ENCODE results near the gene ATP1B1.

ATP1B1 gene

DNA sequence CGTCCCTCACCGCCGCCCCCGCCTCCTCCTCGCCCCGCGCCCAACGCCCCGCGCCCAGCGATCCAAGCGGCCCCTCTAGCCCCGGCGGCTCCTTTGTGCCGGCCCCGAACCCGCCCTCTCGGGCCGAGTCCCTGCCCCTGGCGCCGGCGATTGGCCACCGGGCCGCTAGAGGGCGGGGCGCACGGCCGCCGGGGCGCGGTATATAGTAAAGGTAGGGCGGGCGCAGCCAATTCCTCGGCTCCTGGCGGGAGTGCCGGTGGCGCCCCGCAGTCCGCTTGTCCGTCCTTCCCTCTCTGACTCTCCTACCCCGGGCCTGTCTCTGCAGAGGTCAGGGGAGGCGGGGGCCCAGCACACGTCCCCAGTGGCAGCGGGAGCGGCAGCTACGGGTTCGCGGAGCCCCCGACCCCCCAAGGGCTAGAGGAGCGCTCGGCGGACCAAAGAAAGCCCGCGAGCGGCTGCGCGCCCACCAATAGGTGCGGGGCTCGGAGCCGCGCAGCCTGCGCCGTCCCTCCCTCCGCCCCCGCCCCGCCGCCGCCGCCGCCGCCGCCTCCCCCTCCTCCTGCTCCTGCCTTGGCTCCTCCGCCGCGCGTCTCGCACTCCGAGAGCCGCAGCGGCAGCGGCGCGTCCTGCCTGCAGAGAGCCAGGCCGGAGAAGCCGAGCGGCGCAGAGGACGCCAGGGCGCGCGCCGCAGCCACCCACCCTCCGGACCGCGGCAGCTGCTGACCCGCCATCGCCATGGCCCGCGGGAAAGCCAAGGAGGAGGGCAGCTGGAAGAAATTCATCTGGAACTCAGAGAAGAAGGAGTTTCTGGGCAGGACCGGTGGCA, at the start of gene ATP1B1:
Gene ATP1B1 (plus strand): TSS at position 596 of the 826 bp plus-strand sequence. CDS start 140 bp downstream, at position 736.
- peak; percentile 85 to 88 for DNase-seq

DNA sequence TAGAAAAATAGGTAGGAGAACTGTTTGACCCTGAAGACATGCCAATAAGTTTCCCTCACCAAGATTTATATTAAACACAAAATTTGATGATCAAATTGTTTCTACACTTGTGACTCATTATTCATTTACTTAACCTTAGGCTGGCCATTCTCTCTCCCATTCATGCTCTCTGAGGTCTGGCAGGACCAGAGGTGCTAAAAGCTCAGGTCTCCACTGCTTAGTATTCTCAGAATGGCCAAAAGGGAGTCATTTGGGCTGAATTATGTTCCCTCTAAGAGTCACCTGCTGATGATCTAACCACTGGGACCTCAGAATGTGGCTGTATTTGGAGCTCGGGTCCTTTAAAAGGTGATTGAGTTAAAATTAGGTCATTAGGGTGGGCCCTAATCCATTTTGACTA, 47.1 kb upstream of the ATP1B1 start:
- no peak for DNase-seq

DNA sequence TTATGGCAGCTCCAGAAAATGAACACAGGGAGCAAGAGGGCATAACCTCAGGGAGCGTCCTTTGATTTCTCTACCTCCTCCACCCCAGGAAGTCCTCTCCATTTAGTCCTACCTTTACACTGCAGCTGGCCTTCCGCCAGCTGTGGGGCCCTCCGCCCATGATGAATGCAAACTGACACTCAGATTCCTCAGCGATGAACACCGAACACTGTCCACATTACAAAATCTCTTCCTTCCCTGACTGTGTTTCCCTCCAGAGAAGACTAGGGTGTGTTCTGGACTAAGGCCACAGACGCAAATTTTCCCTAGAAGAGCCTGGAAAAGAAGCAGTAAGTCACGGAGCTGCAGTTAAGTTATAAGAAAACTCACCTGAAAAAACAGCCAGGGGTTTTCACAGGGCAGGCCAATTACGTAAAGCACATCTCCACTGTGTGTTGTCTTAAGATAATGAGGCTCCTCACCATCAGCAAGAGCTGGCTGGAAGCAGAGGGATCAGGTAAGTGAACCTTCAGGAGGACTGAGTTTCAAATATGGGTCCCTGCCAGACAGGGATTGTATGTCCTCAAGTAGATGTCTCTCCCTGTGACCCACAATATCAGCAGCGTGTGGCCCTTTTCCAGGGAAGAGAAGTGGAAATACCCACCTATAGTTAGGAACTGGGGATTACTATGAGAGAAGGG, 46.3 kb upstream of the ATP1B1 start:
- DNase-seq: no peak

DNA sequence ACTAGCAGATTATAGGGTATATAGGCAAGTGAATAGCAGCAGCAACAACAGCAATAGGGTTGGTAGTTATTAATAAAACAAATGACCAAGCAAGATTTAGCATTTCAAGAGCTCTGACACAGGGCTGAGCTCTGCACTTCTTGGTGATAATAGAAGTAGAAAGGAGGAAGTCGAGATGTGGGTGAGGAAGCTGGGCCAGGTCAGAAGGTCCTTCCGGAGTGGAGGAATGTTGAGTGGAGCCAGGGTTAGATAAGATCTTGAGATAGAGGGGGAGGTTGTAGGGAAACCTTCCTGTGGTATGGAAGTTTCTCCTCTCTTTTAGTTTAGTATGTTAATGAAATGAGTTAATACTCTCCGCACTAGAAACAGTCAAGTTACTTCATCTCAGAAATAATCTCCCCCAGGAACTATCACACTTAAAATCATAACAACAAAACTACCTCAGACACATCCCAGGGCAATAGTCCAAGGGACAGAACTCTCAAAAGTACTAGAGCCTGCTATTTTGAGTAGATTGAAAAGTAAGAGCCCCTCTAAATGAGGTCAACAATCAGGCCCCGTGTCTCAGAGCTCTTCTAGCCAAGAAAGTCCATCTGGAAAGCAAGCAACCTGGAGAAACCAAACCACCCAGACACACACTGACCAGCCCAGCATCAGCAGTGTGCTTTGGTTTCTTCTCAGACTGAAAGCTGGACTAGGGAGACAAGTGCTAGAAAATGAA, 45.4 kb upstream of the ATP1B1 start:
- DNase-seq: no peak

DNA sequence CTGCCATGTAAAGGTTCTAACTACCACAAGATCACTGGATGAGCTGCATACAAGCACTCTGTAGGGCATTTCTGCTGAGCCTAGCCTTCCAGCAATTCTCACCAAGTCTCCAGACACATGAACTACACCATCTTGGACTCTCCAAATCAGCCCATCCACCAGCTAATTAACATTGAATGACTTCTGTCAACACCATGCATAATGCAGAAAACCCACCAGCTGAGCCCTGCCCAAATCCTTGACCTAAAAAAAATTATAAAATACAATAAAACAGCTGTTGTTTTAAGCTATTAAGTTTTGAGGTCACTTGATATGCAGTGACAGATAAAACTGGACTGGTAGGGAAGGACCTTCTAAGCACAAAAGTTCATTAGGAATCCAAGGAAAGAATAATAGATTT, 44.3 kb upstream of the ATP1B1 start:
- no peak for DNase-seq

DNA sequence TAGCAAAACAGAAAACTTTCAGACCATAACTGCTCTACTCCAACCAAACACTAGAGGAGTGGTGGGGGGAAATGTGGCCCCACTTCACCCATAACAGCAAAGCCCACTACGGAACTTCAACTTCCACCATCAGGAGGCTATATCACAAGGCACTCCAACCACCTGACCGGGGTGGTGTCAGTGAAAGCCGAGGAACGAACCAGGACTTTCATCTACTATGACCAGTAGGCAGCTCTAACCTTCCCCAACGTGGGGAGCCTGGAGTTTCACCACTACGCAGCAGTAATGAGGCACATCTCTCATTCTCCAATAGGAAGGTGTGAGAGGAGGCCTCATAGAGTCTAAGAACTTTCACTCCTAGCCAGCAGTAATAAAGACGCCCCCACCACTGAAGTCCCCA, 42.4 kb upstream of the ATP1B1 start:
- no peak for DNase-seq

DNA sequence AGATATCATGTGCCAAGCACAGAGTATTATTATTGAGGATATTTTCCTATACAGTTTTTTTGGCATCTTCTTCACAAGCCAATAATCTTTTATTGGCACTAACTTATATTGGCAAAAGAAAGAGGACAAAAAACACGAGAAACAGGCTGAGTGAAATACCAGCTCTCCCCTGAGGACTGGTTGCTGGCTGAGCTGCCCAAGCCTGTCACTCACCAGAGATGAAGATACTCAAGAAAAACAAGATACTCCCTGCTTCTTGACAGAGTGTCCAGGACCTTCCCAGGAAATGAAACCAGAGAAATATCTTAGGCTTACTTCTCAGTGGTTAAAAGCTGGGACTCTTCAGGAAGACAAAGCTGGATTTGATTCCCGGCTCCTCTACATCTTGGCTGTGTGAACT, 35.9 kb upstream of the ATP1B1 start:
- DNase-seq: no peak

DNA sequence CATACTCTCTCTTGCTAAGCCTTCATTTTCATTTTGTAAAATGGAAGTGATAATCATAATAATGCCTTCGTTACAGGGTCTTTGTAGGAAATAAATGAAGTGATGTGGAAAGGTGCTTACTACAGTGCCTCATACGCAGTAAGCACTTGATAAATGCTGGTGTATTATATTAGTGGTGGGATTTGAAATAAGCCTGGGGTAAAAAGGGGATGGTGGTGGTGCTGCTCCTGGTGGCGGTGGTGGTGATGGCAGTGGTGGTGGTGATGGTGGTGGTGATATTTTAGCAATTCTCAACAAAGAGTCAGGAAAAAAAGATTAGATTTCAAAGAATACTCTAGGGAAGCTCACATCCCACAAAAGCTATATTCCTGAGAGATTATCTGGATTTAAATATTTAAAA, 35.5 kb upstream of the ATP1B1 start:
- no peak for DNase-seq

DNA sequence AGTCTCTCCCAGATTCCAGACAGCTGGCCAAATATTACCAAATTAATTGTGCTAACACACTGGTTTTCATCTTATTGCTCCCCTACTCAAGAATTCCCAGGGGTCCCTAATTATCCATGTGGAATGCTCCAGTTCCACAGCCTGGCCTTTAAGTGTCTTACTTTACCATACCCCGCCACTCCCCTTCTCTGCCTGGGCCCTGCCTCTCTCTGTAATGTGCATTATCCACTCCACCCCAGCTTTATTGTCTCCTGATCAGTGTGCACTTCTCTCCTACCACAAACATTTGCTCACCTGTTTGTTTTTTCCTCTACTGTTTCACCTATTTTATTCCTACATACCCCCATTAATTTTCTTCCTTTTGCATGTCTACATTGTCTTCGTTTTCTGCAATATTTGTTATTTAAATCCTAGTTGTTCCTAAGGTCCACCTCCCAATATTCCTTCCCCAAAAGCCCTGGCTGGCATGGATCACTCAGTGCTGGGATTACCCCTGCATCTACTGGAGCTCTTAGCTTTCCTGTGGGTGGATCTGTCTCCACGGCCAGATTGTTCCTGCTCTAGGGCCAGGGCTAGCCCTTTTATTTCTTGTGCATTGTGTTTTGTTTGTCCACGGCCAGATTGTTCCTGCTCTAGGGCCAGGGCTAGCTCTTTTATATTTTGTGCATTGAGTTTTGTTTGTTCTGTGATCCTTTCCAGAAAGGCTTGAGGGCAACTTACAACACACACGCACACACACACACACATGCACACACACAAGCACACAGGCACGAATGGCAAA, 33.4 kb upstream of the ATP1B1 start:
- peak in 1 of 2 experiments; percentile 4 for DNase-seq

DNA sequence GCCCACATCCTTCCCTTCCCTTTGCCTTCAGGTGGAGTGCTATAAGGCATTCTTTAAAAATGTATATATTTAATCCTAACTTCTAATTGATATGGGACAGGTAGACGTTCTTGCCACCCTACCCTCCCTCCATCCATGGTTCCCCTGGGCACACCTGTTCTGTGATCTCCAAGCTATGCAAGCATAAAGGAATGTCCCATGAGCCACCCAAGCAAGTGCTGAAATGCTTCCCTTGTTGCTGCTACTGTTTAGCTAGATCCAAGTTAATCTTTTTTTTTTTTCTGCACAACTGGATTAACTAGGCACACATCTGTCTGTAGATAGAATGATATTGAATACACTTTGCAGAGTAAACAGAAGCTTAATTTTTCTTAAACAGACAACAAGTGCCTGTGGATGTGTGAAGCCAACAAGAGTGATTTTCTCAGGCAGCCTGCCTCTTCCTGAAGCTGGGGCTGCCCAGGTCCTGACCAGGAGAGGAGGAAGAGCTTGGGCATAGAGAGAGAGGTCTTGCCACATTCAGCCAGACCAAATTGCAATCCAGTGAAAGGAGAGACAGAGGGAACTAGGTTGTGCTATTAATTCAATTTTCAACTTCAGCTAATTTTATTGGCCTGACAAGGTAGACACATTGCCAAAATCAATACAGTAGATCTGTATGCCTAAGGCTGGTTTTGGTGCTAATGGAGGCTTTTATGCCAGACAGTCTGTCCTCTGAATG, 28.2 kb upstream of the ATP1B1 start:
- no peak for DNase-seq

DNA sequence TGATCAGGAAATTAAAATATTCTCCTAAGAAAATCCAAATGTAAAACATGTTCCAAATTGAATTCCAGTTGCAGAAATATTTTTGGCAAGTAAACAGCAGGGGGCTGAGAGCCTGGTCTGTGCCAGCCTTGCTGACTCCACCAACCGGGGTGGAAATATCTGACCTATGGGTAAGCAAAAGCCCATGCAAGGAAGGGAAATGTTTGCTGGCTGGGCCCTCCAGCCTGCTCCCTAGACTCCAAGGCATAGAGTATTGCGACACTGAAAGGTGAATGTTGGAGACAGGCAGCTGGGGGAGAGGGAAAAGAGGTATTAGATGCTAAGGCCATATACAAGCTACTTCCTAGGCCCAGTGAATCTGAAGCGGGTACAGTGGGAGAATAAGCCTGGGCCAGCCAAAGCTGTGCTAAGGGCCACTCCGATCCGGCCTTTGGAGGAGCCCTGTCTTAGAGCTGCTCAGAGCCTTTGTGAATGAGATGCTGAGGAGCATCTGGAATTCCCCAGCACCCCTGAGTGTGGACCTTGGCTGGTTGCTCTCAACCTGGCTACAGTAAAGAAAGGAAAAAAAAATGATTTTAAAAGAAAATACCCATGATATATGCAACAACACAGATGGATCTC, 24.9 kb upstream of the ATP1B1 start:
- no peak for DNase-seq

DNA sequence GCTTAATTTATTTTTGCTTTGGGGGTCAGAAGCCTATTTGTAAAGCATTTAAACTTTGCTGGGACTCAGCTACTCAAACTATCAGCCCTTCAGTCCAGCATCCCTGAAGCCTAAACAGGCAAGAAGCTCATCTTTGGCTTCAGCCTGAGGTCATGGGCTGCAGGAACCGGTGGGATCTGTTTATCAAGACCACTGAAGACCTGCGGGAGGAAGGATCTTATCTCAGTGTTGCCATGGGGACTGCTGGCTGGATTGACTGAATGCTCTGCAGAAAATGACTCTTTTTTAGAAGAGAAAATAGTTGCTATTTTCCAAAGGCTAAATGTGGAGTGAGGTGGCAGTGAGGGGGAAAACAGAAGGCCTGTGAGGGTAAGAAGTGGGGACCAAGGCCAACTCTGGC, 20.6 kb upstream of the ATP1B1 start:
- no peak for DNase-seq

DNA sequence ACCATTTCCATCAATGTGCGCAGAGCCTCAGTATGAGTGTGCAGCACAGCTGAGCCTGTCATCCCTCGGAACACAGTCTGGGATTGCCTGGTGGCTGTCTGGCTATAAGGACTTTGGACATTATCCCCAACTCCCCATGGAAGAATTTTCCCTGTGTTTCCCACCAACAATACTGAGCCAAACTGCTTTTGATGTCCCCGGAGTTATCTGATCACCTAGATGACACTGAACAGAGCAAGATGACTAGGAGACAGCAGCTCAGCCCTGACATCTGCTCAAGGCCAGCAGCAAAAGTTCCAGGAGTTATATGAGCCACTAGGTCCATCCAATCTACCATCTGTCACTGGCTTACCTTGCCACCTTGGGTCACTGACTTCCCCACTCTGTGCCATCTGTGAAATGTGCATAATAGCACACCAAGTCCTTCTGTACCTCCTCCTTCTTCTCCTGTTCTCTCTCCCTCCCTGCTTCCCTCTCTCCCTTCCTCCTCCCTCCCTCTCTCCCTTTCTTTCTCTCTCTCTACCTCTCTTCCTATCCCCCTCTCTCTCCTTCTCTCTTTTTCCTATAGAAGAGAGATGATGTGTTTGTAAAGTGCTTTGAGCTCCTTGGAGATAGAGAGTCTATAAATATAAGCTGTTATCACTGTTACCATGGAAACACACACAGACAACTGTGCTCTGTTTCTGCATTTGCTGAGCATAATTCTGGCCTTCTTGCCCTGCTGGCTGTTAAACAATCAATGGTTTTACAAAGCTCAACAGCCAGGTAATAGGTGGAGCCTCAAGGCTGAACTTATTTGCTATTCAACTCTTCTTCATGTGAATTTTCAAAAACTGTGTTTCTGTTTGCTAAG, 19.7 kb upstream of the ATP1B1 start:
- DNase-seq: no peak

DNA sequence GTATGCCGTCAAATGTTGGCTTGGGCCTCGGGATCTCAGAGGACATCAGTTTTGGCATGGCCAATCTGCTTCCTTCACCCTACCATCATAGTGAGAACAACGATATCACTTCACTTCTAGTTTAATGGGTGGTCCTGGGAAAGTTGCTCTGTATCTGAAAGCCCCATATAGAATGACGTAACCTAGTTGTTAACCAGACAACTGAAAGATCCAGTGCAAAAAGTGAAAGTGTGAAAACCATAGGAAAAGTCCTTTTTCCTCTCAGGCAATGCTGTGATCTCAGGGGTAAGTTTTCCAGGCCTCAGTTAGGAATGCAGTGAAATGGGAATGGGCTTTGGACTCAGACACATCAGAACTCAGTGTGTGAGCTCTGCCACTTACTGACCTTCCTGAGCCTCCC, 18.6 kb upstream of the ATP1B1 start:
- no peak for DNase-seq

DNA sequence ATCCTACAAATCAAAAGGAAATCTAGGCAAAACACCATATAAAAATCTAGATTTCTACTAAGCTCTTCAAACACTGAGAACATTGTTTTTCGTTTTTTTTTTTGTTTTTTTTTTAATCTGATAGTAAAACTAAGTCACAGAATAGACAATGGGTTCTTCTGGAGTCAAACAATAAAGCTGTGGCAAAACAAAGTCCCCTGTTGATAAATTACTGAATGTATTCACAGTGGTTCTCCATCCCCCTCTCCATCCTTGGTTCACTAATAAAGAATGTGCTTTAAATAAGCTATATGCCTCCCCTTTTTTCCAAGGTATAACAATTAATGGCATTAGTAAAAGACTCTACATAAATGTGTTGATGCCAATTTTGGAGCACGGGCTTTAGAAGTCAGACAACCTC, 16.7 kb upstream of the ATP1B1 start:
- DNase-seq: no peak

DNA sequence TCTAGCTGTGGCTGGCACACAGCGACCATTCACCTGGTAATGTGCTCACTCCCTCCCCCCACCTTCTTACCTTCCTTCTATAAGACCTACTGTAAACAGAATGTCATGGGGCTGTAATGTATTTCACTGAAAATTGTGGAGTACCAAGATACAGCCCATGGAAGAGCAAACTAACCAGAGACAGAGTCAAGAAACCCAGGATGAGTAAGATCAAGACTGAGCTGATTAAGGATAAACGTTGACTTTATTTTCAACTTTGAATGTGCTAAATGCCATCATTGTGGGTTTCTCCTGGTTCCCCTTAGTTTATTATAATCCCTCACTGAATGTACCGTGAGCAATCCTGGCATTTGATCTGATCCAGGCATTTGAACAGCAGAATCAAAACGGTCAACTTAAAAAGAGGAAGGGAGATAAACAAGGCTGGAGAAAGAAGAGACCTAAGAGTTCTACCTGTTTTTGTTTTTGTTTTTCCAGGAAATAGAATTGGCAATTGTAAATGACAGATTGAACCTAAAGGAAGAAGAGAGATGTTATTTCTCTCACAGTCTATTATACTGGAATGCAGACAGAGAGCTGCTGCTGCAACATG, 16.1 kb upstream of the ATP1B1 start:
- DNase-seq: no peak

DNA sequence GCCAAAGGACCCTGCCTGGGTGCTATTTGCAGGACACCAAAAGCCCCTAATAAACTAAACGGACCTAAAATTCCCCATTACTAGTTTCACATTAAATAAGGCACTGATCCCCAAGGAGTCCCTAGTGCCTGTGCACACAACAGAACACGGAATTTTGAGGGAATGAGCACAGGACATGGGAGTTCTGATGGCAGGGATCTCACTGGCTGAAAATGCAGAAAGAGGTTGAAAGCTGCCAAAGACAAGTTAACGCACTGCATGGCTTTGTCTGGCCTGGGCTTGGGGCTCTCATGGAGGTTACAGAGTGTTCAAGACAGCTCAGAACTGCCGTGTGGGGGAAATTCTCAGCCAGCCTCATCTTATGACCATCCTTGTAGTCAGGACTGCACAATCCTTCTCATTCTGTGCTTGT, 15.6 kb upstream of the ATP1B1 start:
- DNase-seq: no peak

DNA sequence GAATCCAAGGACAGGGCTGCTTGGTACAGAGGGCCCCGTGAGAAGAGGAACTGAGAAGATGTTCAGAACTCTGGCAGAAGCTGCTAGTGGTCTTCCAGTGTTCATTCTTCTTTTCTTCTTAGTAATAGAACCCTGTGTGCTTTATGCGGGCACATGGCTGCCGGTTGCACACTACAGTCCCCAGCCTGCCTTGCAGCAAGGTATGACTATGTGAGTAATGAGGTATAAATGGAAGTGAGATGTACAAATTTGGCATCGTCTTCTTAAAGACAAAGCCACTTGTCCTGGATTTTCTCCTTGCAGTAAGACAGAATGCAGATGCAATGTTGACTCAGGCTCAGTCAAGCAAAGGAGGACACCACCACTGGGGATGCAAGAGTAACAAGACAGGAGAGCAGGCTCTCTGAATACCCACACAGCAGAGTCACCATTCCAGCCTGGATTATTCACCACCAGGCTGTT, 15.0 kb upstream of the ATP1B1 start:
- no peak for DNase-seq

DNA sequence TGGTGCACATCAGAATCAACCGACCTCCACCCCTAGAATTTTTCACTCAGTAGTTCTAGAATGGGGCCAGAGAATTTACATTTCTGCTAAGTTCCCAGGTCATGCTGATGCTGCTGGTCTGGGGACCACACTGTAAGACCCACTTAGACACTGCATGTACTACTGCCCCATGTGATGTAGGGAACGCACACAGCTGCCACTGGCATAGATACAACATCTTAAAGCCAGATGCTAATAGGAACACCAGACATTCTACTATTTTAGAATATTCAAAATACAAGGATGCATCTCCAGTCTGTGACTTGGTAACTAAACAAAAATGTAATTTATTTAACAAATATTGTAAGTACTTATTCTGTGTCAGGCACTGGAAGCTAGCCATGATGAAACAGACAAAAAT, 14.1 kb upstream of the ATP1B1 start:
- DNase-seq: no peak

DNA sequence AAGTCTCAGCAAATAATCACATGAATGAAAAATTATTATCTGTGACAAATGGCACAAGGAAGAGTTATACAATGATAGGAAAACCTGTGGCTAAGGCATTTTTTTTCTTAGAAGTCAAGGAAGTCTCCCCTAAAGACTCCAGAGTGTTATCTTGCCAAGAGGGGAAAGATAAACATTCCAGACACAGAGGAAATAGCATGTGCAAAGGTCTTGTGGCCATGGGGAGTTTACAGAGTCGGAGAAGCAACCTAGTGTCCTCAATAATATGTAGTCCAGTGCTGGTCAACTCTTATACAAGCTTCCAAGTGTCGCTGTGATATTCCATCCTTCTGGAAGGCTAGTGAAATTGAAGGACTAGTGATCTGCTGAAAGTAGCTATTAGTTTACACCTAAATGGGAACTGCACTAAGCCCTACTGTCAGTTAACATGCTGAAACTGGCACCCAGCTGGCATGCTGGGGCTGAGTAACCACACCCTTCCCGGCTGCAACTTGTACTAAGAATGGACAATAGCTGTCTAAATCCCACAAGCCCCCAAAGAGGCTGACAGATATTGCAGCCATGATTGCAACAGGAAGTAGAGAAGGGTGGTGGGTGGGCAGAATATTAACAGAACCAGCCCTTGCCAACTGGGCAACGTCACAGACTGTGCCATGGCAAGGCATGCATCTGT, 11.5 kb upstream of the ATP1B1 start:
- DNase-seq: no peak

Data from NCI-H1930 (cell line).